ENCODE results near the gene BZW2.

BZW2 gene

GRCh38 chr7:16660702-16661464 lies 14.9 kb downstream of the BZW2 start:
- no peak overlapping the region; the same call in 1 of the 2 replicates for H3K27ac ChIP-seq
- no peak for TF ChIP-seq CTCF (conservative IDR thresholded peaks at IDR 0.05)
- no peak for TF ChIP-seq ZFX (IDR thresholded peaks at IDR 0.05)

- TF ChIP-seq ZFX (IDR thresholded peaks at IDR 0.05) (no peak), CTCF (conservative IDR thresholded peaks at IDR 0.05) (no peak)
- no peak overlapping the region for H3K27ac ChIP-seq
Observed at GRCh38 chr7:16661924-16662323, 15.9 kb downstream of the BZW2 start.

- TF ChIP-seq CTCF (conservative IDR thresholded peaks at IDR 0.05) = no peak
Observed at GRCh38 chr7:16667355-16667754, 21.4 kb downstream of the BZW2 start.

GRCh38 chr7:16668049-16668858 lies 22.3 kb downstream of the BZW2 start:
- no peak for TF ChIP-seq ZFX (IDR thresholded peaks at IDR 0.05)
- TF ChIP-seq CTCF (conservative IDR thresholded peaks at IDR 0.05) = peak; percentile 29
- peak overlapping the region; percentile 46; the same call in 1 of the 2 replicates for H3K27ac ChIP-seq

More at GRCh38 chr7:16667355-16667754, 21.4 kb downstream of the BZW2 start:
- no peak overlapping the region for H3K27ac ChIP-seq

- no peak for TF ChIP-seq CTCF (conservative IDR thresholded peaks at IDR 0.05)
- TF ChIP-seq ZFX (IDR thresholded peaks at IDR 0.05) = no peak
- peak overlapping the region; percentile 42; the same call in 1 of the 2 replicates for H3K27ac ChIP-seq
Observed at GRCh38 chr7:16668978-16669377, 23.0 kb downstream of the BZW2 start.

- H3K27ac ChIP-seq = no peak overlapping the region
- TF ChIP-seq ZFX (IDR thresholded peaks at IDR 0.05) (no peak), CTCF (conservative IDR thresholded peaks at IDR 0.05) (no peak)
Observed at GRCh38 chr7:16669581-16669980, 23.6 kb downstream of the BZW2 start.

- no peak for TF ChIP-seq ZFX (IDR thresholded peaks at IDR 0.05)
- no peak overlapping the region for H3K27ac ChIP-seq
Observed at GRCh38 chr7:16670021-16670420, 24.0 kb downstream of the BZW2 start.
